Pericardium fibroblast (primary cell): ENCODE measurements around the gene GNAZ. TPM values are rescaled to one million over a fixed set of nuclear protein-coding genes. Genes with fewer than 3 reads are reported as not detected.

Experiments
- total RNA-seq: library from RNA; depleted of rRNA; stranded (reverse); fragments of >200 nt; gene quantifications from 2 replicates; pipeline ENCODE4 v1.2.3, GENCODE V29; 2015

Gene GNAZ
- 0.26 and 0.93 TPM in 2 replicates for total RNA-seq

GRCh38 chr22:23070418-23071229 is at the start of gene GNAZ:
Gene GNAZ, plus strand, starts transcription at chr22:23070519. Its CDS starts 25,177 bp downstream, at chr22:23095696.

DNA sequence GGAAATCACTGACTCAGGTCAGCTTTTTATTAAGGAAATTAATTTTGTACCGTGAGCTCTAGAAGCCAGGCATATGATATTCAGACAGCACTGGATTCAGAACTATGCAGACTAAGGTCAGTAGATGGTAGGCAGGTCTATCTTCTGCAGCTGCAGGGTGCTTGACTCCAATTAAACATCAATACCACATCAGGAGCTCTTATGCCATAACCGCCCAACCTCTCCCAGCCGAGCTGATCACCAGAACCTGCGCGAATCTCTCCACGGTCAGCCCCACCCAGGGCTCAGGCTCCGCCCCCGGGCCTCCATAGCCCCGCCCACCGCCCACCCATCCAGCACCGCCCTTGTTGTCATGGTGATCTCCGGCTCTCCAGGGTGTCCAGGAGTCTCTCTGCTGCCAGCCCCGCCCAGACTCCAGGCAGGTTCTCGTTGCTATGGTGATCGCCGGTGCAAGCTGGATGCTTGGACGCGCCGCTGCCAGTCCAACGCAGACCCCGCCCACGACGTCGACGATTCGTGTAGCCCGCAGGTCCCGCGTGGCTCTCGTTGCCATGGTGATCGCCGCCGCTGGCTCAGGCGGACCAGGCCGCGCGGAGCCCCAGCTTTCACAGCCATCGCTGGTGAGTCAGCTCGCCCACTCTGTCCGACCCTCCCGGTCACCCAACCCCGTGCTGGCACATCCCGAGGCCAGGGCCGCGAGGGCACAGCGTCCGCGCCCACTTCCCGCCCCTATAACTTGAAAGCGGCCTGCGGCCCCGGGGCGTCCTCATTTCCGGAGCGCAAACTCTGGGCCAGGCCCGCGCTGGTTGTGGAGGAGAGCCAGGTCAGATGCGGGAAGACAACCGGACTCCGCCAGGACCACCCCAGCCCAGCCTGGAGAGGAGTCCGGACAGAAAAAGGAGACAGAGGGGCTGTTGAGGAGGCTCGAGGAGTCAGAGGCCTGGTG is 74.9 kb downstream of the GNAZ start, which contains the start of gene RAB36:
Gene RAB36 (plus strand): TSS at position 546 of the 946 bp plus-strand sequence. CDS start 1,140 bp downstream, outside the sequence.

Other genes with a start within 250 kb of the GNAZ start
- not detected in 2 replicates for gene IGLL5, start 182.7 kb upstream of the GNAZ start, total RNA-seq
- gene RSPH14, start 71.5 kb downstream of the GNAZ start, total RNA-seq, result not detected in 2 replicates
- gene RAB36, start 75.0 kb downstream of the GNAZ start, total RNA-seq, result 2.5 and 2.9 TPM in 2 replicates
- gene BCR, start 110.0 kb downstream of the GNAZ start, total RNA-seq, result 18.8 and 28.6 TPM in 2 replicates